OCI-LY3 (cell line): ENCODE data around the gene DYNC1I1.

Source experiments
- CTCF ChIP-seq: fragments of 200-600, 300-600 bp; sonication (generic); IDR thresholded peaks from 2 replicates; pipeline ENCODE4 v1.5.1; 2014; ENCODE audit warnings: antibody characterized with exemption, low read length, low read depth
- EZH2phosphoT487 ChIP-seq: fragments of 200-600 bp; shearing (Covaris generic); IDR thresholded peaks from 2 replicates; pipeline ENCODE4 v1.6.1; 2018; ENCODE audit warnings: antibody characterized with exemption, mixed run types, low read depth

- no peak for TF ChIP-seq CTCF
- TF ChIP-seq EZH2phosphoT487, result no peak
Observed at GRCh38 chr7:95907337-95907736, 135.0 kb downstream of the DYNC1I1 start.
